Suppressor macrophage (primary cell): ENCODE results near the gene NOL11.
A peak's percentile ranks its signal among the peaks of the same experiment; 100 is the strongest.
"Not testable (repeated sequence)": the region's sequence is repeated elsewhere in the genome, so short reads cannot be mapped to it uniquely, and the experiment has no call there.

Experiments
- DNase-seq, 4 experiments: peaks; one replicate each; pipeline ENCODE4 v3.0.0-alpha.2; 2020 to 2022

Gene NOL11

DNA sequence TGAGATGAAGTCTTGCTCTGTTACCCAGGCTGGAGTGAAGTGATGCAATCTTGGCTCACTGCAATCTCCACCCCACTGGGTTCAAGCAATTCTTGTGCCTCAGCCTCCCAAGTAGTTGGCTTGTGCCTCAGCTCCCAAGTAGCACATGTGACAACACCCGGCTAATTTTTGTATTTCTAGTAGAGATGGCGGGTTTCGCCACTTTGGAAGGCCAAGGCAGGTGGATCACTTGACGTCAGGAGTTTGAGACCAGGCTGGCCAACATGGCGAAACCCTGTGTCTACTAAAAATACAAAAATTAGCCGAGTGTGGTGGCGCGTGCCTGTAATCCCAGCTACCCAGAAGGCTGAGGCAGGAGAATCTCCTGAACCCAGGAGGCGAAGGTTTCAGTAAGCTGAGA lies 39.0 kb downstream of the NOL11 start:
- not testable (repeated sequence) for DNase-seq

DNA sequence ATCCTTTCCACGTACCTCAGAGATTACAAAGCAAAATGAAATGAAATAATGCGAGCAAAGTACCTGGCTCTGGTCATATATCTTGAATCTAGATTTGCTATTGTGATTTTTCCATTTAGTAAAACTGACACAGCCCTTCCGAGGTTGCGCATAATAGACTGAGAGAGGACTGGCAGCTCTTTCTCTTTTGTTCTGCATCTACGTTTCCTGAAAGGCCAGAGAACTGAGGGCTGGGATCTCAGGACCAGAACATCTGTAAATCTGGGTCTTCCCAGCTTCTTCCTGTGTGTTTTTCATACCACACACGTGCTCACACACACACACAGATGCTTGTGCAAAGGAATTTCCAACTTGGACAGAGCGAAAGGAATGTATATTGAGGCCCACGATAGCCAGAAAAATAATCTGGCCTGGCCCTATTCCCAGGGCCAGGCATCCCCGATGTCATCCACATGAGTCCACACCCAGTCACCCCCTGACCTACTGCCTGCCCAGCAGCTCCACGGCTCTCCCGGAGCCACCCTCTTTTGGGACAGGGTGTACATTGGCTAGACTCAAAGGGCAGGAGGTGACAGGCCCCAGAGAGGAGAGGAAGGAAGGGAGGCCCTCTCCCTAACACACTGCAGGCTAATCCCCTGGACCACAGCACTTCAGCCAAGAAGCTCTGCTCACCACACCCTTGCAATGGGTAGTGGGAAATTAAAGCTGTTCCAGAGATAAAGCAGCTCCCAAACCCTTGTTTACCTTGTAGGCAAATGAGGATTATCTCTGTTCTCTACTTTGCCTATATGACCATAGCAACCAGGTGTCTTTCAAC lies 41.8 kb downstream of the NOL11 start:
- no peak for DNase-seq

DNA sequence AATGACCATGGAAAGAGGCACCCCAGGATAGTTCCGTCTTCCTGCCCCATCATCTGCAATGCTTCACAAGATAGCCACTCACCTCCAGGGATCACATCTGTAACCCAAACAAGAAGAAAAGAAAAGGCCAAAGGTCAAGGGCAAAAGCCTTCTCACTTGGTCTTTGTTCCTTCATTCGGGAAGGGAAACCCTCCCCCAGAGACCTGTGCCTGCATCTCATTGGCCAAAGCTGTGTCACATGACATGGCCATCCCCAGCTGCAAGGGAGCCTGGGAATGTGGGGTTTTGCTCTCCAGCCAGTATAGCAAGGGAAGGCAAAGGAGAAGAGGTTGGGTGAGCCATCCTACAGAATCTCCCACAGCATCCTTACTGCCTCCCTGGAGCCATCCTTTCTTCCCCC lies 47.9 kb downstream of the NOL11 start:
- DNase-seq, result no peak

- DNase-seq, result peak in 1 of 4 experiments; percentile 2
Observed at GRCh38 chr17:67769231-67769630, 51.5 kb downstream of the NOL11 start.

DNA sequence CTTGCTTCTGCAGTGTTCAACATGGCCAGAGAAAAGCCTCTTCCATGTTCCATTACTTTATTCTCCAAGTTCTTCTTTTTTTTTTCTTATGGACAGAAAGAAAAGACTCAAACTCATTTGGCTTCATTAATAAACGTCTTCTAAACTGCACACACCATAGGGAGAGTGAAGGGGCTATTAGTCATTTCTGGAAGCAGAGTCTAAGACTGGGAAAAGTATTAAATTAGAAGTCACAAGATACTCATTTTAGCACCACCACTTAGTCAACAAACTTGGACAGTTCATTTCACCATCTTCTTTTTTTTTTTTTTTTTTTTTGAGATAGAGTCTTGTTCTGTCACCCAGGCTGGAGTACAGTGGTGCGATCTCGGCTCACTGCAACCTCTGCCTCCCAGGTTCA lies 52.8 kb downstream of the NOL11 start:
- DNase-seq, result no peak

GRCh38 chr17:67772679-67773078 lies 54.9 kb downstream of the NOL11 start:
- DNase-seq, result no peak

DNA sequence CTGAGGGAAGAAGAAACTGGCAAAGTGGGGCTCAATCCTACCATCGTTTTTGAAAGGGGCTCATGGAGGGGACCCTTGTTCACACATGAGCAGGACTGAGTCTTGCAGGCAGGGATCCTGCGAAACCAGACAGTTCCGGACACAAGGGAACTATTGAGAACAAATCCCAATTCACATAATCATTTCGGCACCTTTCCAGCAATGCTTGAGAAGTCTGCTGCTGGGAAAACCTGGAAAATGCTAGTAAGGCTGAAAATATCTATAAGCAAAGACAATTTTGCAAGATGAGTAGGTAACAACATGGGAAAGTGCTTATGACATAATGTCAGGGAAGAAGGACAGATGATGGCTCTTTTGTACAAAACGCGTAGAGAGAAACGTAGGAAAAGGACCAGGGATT lies 55.5 kb downstream of the NOL11 start:
- no peak for DNase-seq

DNA sequence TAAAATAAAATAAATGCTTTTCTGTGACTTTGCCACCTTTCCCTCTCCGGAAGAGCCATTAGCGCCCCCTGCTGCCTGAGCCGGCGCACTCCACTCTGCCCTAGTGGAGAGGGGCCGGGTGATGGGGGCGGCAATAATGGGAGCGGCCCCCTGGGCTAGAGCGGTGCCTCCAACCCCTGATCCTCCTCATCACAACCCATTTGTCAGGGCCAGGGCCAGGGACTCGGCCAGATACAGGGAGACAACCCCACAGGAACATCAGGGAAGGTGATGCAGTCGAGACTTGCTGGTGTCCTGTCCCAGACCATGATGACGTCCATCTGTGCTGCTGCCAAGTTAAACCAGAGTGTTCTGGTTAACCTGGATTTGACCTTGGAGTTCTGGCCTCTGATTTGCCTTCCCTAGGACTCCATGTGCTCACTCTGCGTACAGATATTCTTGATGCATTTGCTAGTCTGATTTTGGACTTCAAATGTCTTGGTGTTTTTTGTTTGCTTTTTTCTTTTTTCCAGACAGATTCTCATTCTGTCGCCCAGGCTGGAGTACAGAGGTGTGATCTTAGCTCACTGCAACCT lies 61.4 kb downstream of the NOL11 start:
- DNase-seq, result peak; percentile 40 to 69 (median 54)

GRCh38 chr17:67784364-67785121 lies 66.8 kb downstream of the NOL11 start:
- DNase-seq, result no peak

DNA sequence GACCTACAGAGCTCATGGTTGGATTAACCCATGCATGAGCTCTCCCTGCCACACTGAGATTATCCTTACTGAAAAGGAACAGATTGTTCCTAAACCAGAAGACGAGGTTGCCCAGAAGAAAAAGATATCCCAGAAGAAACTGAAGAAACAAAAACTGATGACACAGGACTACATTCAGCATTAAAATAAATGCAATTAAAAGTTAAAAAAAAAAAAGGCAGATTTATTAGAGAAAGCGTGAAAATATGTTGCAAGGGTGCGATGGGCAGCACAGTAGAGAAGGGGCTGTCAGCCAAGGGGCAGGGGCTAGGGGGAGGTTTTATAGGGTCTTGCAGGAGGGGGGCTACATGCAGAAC lies 67.4 kb downstream of the NOL11 start:
- DNase-seq, result no peak

- DNase-seq, result no peak
Observed at GRCh38 chr17:67785504-67785903, 67.8 kb downstream of the NOL11 start.
